C4-2B (cell line): Measurements from ENCODE around the gene KDM3B.

Source experiments
- ZFX ChIP-seq: fragments of 450-650 bp; IDR thresholded peaks from 2 replicates; pipeline ENCODE4 v1.6.1; 2017
- TF ChIP-seq, protein P1 (sequence below): fragments of 450-650 bp; conservative IDR thresholded peaks from 2 replicates; pipeline ENCODE4 v1.5.1; 2017; ENCODE audit warnings: mild to moderate bottlenecking

DNA sequence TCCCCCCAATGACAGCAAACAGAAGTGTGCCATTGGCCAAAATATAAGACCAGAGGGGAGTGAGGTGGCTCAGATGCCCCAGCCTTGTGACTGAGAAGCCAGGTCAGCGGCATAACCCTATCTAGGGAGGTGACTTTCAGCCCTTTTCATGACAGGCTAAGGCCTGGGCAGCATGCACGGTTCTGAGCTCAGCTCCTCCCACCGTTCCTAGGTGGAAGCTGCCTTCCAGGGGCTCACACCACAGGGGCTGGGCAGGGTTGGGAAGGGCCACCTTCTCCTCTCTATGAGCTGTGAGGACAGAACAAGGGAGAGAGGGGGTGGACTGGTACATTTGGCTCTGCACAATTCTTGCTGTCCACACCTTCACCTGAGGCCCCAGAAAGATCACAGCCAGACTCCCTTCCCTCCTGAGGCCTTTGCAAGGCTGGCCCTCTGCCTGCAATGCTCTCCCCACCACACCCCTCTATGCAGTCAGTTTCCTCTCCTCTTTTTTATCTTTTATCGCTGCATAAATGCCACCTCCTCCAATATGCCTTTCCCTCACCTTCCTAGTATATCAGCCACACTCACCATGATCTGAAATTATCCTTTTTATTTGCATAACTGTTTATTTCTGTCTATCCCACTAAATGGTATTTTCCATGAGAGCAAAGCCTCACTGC lies 107.7 kb downstream of the KDM3B start:
- TF ChIP-seq, protein P1, sequence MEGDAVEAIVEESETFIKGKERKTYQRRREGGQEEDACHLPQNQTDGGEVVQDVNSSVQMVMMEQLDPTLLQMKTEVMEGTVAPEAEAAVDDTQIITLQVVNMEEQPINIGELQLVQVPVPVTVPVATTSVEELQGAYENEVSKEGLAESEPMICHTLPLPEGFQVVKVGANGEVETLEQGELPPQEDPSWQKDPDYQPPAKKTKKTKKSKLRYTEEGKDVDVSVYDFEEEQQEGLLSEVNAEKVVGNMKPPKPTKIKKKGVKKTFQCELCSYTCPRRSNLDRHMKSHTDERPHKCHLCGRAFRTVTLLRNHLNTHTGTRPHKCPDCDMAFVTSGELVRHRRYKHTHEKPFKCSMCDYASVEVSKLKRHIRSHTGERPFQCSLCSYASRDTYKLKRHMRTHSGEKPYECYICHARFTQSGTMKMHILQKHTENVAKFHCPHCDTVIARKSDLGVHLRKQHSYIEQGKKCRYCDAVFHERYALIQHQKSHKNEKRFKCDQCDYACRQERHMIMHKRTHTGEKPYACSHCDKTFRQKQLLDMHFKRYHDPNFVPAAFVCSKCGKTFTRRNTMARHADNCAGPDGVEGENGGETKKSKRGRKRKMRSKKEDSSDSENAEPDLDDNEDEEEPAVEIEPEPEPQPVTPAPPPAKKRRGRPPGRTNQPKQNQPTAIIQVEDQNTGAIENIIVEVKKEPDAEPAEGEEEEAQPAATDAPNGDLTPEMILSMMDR = no peak
- no peak for TF ChIP-seq ZFX
